IPS-15b (cell line): ENCODE data around the gene DIS3L2.
"Not testable (repeated sequence)": the region's sequence is repeated elsewhere in the genome, so short reads cannot be mapped to it uniquely, and the experiment has no call there.

ENCODE experiments used
- H3K27me3 ChIP-seq: one replicate; pipeline ENCODE4 v1.6.1; 2013; ENCODE audit warnings: low read length; ENCODE audit not compliant: control insufficient read depth, insufficient read depth
- H3K36me3 ChIP-seq: one replicate; pipeline ENCODE4 v1.6.1; 2013; ENCODE audit warnings: low read length; ENCODE audit not compliant: control insufficient read depth, insufficient read depth
- H3K4me1 ChIP-seq: one replicate; pipeline ENCODE4 v1.6.1; 2013; ENCODE audit warnings: mild to moderate bottlenecking, low read length; ENCODE audit not compliant: control insufficient read depth, insufficient read depth
- H3K4me3 ChIP-seq: one replicate; pipeline ENCODE4 v1.5.1; 2013; ENCODE audit warnings: low read depth, low read length
- H3K9ac ChIP-seq: one replicate; pipeline ENCODE4 v1.6.1; 2013; ENCODE audit warnings: low read depth, mild to moderate bottlenecking, low read length
- H3K9me3 ChIP-seq: one replicate; pipeline ENCODE4 v1.6.1; 2013; ENCODE audit warnings: mild to moderate bottlenecking, low read length; ENCODE audit not compliant: control insufficient read depth, insufficient read depth

Gene DIS3L2

DNA sequence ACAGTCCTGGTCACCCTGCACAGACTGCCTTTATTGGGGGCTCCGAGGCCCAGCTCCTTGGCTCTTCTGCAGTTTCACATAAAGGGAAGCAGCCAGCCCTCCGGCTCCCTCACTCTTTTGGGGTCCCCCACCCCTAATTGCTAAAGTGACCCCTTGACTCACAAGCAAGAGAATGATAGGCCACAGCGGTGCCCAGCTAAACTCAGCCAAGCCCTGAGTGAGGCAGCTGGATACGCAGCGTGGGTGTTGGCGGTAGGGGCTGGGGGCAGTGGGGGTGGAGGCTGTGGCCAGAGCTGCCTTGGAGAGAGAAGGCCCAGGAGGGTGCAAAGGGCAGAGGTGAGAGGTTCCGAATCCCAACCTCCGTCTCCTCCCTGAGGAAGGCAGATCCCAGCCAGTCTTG lies 391.6 kb downstream of the DIS3L2 start:
- Histone ChIP-seq H3K27me3 (no peaks in the 10 kb centered on the region), H3K4me1 (no peaks in the 10 kb centered on the region)

DNA sequence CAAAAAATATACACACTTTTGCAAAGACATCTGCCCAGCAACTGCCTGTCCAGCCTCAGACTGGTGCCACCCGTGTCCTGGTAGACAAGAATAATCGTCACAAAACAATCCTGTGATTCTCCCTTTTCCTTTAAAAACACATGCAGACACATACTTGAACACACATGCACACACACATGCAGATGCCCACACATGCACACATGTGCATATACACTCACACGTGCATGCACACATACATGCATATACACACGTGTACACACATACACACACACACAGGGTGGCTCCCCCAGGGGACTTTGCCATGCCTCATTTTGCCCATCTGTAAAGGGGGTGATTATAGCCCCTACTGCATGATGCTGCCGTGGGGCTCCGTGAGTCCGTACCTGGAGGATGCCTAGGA lies 392.1 kb downstream of the DIS3L2 start:
- no peaks in the 10 kb centered on the region for H3K36me3 ChIP-seq
- H3K9ac ChIP-seq = no peak overlapping the region
- H3K9me3 ChIP-seq = peaks cover 4% of the 10 kb centered on the region
- H3K4me3 ChIP-seq = no peak overlapping the region
- H3K4me1 ChIP-seq = no peaks in the 10 kb centered on the region
- no peaks in the 10 kb centered on the region for H3K27me3 ChIP-seq

More for the DNA sequence above, 391.6 kb downstream of the DIS3L2 start:
- H3K9me3 ChIP-seq = peaks cover 4% of the 10 kb centered on the region
- H3K9ac ChIP-seq = no peak overlapping the region
- no peaks in the 10 kb centered on the region for H3K36me3 ChIP-seq
- no peak overlapping the region for H3K4me3 ChIP-seq

- H3K9me3 ChIP-seq = peaks cover 4% of the 10 kb centered on the region
- no peak overlapping the region for H3K4me3 ChIP-seq
- H3K9ac ChIP-seq = no peak overlapping the region
- no peaks in the 10 kb centered on the region for H3K4me1 ChIP-seq
- no peaks in the 10 kb centered on the region for H3K36me3 ChIP-seq
- H3K27me3 ChIP-seq = no peaks in the 10 kb centered on the region
These were observed 392.6 kb downstream of the DIS3L2 start for GRCh38 chr2:232354069-232354468.

- Histone ChIP-seq H3K36me3 (no peaks in the 10 kb centered on the region), H3K27me3 (no peaks in the 10 kb centered on the region)
These were observed 400.1 kb downstream of the DIS3L2 start for GRCh38 chr2:232361646-232362045.

DNA sequence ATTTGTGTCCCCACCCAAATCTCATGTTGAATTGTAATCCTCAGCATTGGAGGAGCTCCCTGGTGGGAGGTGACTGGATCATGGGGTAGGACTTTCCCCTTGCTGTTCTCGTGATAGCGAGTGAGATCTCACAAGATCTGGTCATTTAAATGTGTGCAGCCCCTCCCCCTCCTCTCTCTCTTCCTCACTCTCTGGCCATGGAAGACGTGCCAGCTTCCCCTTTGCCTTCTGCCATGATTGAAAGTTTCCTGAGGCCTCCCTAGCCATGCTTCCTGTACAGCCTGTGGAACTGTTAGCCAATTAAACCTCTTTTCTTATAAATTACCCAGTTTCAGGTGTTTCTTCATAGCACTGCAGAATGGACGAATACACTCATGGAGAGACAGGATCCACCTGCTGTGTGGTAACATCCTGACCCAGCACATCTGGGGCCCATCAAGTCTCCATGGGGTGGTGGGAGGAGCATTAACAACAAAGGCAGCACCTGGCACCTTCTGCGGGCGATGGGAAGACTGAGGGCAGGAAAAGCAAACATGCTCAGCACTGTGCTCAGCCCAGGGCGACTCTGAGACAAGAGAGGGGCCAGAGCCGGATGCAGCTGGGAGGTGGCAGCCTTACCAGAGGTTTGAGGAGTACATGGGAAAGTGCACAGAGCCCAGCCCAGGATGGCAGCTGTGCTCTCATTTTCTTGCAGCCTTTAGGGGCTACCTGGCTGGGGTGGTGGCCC lies 400.8 kb downstream of the DIS3L2 start:
- Histone ChIP-seq H3K4me3 (no peak overlapping the region), H3K9me3 (no peaks in the 10 kb centered on the region), H3K36me3 (no peaks in the 10 kb centered on the region), H3K4me1 (no peaks in the 10 kb centered on the region), H3K9ac (no peak overlapping the region), H3K27me3 (no peaks in the 10 kb centered on the region)

More at GRCh38 chr2:232361646-232362045, 400.1 kb downstream of the DIS3L2 start:
- Histone ChIP-seq H3K9me3 (no peaks in the 10 kb centered on the region), H3K9ac (no peak overlapping the region), H3K4me3 (no peak overlapping the region), H3K4me1 (no peaks in the 10 kb centered on the region)

DNA sequence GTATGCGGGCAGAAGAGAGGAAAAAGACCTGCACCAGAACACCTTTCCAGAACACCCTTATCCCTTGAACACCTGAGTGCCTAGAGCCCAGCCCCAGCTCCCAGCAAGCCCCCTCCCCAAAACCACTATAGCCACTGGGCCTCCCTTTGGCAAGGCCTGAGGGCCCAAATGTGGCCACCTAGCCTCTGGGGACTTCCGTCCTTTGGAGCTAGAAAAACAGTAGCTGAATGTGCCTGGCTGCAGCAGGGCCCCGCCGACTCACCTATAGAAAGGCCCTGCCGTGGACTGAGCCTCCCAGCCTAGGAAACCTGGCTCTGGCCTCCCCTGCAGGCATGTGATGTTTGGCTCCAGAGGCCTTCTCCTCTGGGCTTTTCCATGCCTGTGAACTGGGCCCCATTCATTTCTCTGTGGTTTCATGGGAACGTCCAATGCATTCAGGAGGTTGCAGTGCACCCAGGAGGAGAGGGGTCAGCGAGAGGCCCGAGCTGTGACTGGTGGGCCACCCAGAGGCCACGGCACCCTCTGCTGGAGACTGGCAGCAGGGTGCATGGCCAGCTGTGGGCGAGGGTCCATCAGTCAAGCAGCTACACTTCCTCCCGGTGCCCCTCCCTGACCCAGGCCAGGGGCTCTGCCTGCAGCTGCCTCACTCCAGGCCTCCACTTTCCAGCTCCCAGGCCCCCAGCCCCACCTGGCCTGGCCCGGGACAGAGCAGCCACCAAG lies 401.7 kb downstream of the DIS3L2 start:
- not testable (repeated sequence) for H3K27me3 ChIP-seq, H3K9me3 ChIP-seq, H3K4me3 ChIP-seq, H3K4me1 ChIP-seq, H3K36me3 ChIP-seq, H3K9ac ChIP-seq

DNA sequence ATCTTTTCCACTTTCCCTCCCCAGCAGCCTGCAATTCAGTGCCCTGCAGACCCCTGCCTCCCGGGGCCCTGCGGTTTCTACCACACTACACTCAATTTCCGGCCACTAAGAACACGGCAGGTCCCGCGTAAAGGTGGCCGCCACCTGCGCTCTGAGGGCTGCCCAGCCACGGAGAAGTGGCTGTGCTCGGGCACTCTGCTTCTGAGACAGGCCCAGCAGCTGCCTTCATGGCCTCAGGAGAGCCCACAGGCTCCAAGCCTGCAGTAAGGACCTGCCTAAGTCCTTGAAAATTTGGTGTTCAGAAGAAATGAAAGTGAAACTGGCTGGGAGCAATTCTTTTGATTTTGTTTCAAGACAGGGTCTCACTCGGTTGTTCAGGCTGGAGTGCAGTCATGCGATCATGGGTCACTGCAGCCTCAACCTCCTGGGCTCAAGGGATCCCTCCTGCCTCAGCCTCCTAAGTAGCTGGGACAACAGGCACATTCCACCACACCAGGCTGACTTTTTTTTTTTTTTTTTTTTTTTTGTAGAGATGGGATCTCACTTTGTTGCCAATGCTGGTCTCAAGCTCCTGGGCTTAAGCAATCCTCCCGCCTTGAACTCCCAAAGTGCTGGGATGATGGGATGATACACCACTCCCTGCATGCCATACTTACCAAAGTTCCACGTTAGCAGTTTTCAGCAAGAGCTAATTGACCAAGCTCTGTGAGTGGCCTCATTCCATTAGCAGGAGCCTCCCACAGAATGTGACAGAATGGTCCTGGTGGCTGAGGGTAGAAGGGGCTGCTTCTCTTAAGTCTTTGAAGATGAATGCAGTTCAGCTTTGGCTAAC lies 402.5 kb downstream of the DIS3L2 start:
- Histone ChIP-seq H3K9me3 (no peaks in the 10 kb centered on the region), H3K4me3 (no peak overlapping the region), H3K4me1 (no peaks in the 10 kb centered on the region), H3K27me3 (no peaks in the 10 kb centered on the region), H3K36me3 (no peaks in the 10 kb centered on the region), H3K9ac (no peak overlapping the region)

DNA sequence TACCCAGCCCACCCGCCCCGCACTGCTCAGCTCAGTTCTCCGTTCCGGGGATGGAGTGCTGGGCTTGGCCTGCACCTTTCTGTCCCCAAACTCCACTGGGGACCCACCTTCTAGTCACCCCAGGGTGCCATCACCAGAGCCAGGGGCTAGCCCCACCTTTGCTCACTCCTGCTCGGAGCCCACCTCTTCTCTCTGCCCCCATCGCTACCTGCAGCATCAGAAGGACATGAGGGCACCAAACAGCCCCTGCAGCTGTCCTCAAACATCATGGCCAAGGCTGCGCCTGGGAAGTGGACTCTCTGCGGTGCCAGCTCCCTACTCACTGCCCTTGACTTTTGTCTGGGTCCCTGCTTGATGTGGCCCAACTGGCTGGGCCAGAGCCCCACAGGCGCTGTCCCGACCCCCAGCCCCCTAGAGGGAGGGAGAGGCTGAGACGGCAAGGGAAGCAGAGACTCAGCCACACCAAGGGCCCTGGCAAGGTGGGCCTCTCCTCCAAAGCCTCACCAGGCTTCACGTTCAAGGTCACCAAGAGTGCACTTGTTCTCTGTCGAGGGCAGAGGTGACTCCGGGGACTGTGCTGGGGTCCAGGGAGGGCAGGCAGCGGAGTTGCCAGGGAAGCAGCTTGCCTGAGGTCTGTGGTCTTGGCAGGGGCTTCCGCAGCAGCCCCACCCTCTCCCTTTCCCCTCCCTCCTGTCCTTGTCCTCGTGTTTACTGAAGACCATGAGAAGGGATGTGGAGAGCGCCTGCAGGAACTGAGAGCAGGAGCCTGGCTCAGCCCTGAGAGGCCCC lies 403.5 kb downstream of the DIS3L2 start:
- H3K4me3 ChIP-seq, H3K9ac ChIP-seq, H3K27me3 ChIP-seq, H3K9me3 ChIP-seq, H3K36me3 ChIP-seq, H3K4me1 ChIP-seq: not testable (repeated sequence)

DNA sequence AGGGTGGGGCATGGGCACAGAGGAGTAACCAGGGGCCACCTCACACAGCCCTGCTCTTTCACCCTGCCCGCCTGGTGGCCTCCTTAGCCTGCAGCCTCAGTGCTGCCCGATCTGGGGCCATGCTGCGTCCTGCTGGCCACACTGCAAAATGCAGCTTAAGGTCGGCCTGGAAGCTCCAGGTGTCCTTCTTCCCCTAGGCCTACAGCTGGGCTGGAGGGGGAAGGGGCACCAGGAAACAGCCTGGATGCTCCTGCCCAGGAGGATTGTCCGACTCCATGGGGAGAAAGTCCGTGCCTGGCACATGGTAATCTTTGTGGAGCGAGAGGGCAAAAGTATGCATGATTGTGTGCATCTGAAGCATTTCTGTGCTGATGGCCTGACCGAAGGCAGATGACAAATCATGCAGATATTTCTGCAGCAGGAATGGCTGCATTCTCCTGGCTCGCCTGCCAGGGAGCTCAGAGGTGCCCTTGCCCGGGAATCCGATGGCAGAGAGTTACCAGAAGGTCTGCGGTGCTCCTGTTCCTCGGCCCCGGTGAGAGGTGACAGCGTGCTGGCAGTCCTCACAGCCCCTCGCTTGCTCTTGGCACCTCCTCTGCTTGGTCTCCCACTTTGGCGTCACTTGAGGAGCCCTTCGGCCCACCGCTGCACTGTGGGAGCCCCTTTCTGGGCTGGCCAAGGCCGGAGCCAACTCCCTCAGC lies 404.3 kb downstream of the DIS3L2 start:
- Histone ChIP-seq H3K36me3 (no peaks in the 10 kb centered on the region), H3K9ac (no peak overlapping the region), H3K4me3 (no peak overlapping the region), H3K9me3 (no peaks in the 10 kb centered on the region), H3K27me3 (no peaks in the 10 kb centered on the region), H3K4me1 (no peaks in the 10 kb centered on the region)

- not testable (repeated sequence) for H3K9me3 ChIP-seq, H3K9ac ChIP-seq, H3K27me3 ChIP-seq, H3K36me3 ChIP-seq, H3K4me3 ChIP-seq, H3K4me1 ChIP-seq
These were observed 404.9 kb downstream of the DIS3L2 start for GRCh38 chr2:232366461-232366860.

GRCh38 chr2:232367016-232367415 lies 405.5 kb downstream of the DIS3L2 start:
- no peaks in the 10 kb centered on the region for H3K4me1 ChIP-seq
- H3K9ac ChIP-seq = no peak overlapping the region
- no peaks in the 10 kb centered on the region for H3K9me3 ChIP-seq
- no peaks in the 10 kb centered on the region for H3K27me3 ChIP-seq
- H3K36me3 ChIP-seq = no peaks in the 10 kb centered on the region
- H3K4me3 ChIP-seq = no peak overlapping the region
